Fibroblast of mammary gland (primary cell): ENCODE results near the gene COX8C.

Experiments
- DNase-seq: peaks from one replicate; pipeline ENCODE4 v3.0.0-alpha.2; 2010; ENCODE audit warnings: low read depth
- H3K4me3 ChIP-seq: 2 replicates; pipeline ENCODE4 v1.5.1; 2011; ENCODE audit warnings: low read depth, mild to moderate bottlenecking, low read length, moderate library complexity; ENCODE audit not compliant: control insufficient read depth
- CTCF ChIP-seq: conservative IDR thresholded peaks from 2 replicates; pipeline ENCODE4 v1.5.1; 2011; ENCODE audit warnings: low read depth, low read length, inconsistent platforms; ENCODE audit not compliant: control insufficient read depth, insufficient read depth

Gene COX8C, protein sequence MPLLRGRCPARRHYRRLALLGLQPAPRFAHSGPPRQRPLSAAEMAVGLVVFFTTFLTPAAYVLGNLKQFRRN

GRCh38 chr14:93346926-93347721, at the start of gene COX8C:
TSS of gene COX8C (plus strand) at chr14:93347182. CDS start at chr14:93347269, 87 bp downstream.
- no peak within 1 kb of the TSS for H3K4me3 ChIP-seq
- TF ChIP-seq CTCF: no peak
- no peak for DNase-seq

DNA sequence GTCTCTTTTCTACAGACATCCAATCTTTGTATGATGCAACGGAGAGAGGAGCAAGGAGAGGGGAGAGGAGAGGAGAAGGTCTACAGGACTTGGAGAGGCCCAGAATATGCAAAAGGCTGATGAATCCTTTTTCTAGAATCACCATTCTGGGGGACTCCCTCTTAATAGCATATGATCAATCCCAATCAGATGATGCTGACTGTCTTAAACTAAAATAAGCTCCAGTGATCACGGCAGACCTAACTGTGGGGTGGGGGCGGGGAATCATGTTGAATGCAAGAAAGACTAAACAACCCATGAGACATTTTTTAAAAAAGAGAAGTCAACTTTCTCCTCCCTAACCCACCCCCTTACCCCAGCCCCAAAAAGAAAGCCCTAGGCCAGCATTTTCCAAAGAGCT, 47.6 kb upstream of the COX8C start:
- no peak for TF ChIP-seq CTCF
- no peak overlapping the region for H3K4me3 ChIP-seq
- no peak for DNase-seq

- DNase-seq: no peak
- no peak for TF ChIP-seq CTCF
- H3K4me3 ChIP-seq: no peak overlapping the region
Observed at GRCh38 chr14:93299866-93300265, 47.1 kb upstream of the COX8C start.

DNA sequence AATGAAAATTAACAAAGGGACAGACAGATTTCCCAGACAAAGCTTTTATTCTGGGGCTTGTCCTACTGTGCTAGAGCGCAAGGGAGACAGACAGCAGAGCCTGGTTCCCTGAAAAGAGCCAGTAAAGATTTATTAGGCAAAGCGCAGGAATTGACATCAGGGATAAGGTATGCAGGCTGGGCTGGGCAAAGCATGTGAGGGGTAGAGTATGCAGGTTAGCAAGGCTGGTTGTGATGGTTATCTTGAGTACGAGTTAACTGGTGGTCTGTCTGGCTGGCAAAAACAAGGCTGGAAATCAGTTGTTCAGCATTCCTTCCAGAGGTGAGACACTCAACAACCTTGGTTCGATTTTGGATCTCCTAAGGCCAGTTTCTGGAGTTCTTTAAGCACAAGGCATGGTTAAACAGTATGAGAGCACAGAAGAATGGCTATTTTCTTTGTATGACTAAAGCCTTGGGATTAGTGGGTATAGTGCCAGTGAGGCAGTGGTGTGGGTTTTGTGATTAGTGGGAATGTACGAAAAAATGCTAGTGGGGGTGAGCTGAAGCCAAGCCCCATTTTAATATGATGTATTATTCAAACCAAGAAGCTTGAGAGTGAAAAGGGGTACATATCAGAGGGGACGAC, 45.0 kb upstream of the COX8C start:
- DNase-seq: no peak

GRCh38 chr14:93302688-93303581, 44.0 kb upstream of the COX8C start:
- no peak for DNase-seq

More for the DNA sequence above, 45.0 kb upstream of the COX8C start:
- no peak for TF ChIP-seq CTCF
- no peak overlapping the region for H3K4me3 ChIP-seq

More at GRCh38 chr14:93302688-93303581, 44.0 kb upstream of the COX8C start:
- H3K4me3 ChIP-seq: no peak overlapping the region
- TF ChIP-seq CTCF: no peak
